AG04450 (cell line): Measurements from ENCODE around the gene MPND. TPM values are rescaled to one million over a fixed set of nuclear protein-coding genes. Genes with fewer than 3 reads are reported as not detected.

Source experiments
- CTCF ChIA-PET: fragments of 300-600, 350-600 bp; formaldehyde crosslinking; extraction: SDS; loops from one replicate; lab custom pipeline; 2022; ENCODE audit warnings: antibody characterized with exemption, inconsistent platforms; lab: Charles Lee
- POLR2A ChIA-PET: fragments of 350-600 bp; formaldehyde crosslinking; extraction: SDS; loops from one replicate; lab custom pipeline; 2021; ENCODE audit warnings: antibody characterized with exemption, inconsistent platforms; lab: Yijun Ruan, JAX
- DNase-seq: peaks from one replicate; pipeline ENCODE4 v3.0.0-alpha.2; 2011; ENCODE audit warnings: low read depth, low spot score
- H3K27ac ChIP-seq: one replicate; pipeline ENCODE4 v1.5.1; 2012; ENCODE audit warnings: low read depth, low read length, control low read depth
- H3K27me3 ChIP-seq: one replicate; pipeline ENCODE4 v1.6.0; 2012; ENCODE audit warnings: low read length; ENCODE audit not compliant: control insufficient read depth, insufficient read depth
- H3K4me3 ChIP-seq: 2 replicates; pipeline ENCODE4 v1.5.1; 2011; ENCODE audit warnings: mild to moderate bottlenecking, low read depth, low read length, control low read depth
- H3K9me3 ChIP-seq: 2 replicates; pipeline ENCODE4 v1.5.1; 2012; ENCODE audit warnings: low read length; ENCODE audit not compliant: control insufficient read depth, insufficient read depth
- CTCF ChIP-seq: IDR thresholded peaks from 2 replicates; pipeline ENCODE4 v1.5.1; 2011; ENCODE audit warnings: low read depth, low read length, control low read depth, inconsistent platforms
- polyA plus RNA-seq: library from polyadenylated mRNA; depleted of rRNA; stranded (reverse); fragments of >200 nt; gene quantifications from 2 replicates; pipeline ENCODE4 v1.2.3, GENCODE V29; 2011

MPND gene
- polyA plus RNA-seq, 1 experiment, result 5.1 TPM

- no peak for DNase-seq
- H3K9me3 ChIP-seq, result no peaks in the 10 kb centered on the region; the same call in 1 of the 2 replicates
- TF ChIP-seq CTCF, result no peak
- ChIA-PET POLR2A (interaction anchor here (0.5 to 1.6 kb wide), 3 partner anchors 17 to 97 kb away, joined by 3 to 15 read pairs (median 12); no protein-coding TSS in a partner anchor), CTCF (interaction anchor here (1.8 to 2.9 kb wide), 3 partner anchors 12 to 21 kb away, joined by 7 to 12 read pairs (median 10); no protein-coding TSS in a partner anchor)
- H3K4me3 ChIP-seq, result no peak overlapping the region
- H3K27ac ChIP-seq, result peak overlapping the region; percentile 90
- H3K27me3 ChIP-seq, result no peaks in the 10 kb centered on the region
Measured at GRCh38 chr19:4373601-4374497, 30.5 kb downstream of the MPND start.

GRCh38 chr19:4374498-4375163 lies 31.3 kb downstream of the MPND start:
- H3K27me3 ChIP-seq, result no peaks in the 10 kb centered on the region
- DNase-seq, result no peak
- H3K4me3 ChIP-seq, result no peak overlapping the region
- CTCF ChIA-PET, result interaction anchor here (1.4 to 2.9 kb wide), 9 partner anchors 11 to 97 kb away, joined by 3 to 15 read pairs (median 7); partner anchors contain the start of genes CHAF1A, HDGFL2, MPND and SH3GL1
- TF ChIP-seq CTCF, result no peak; the same call in 1 of the 2 replicates
- POLR2A ChIA-PET, result interaction anchor here (0.5 to 1.9 kb wide), 6 partner anchors 16 to 97 kb away, joined by 3 to 15 read pairs (median 8); partner anchors contain the start of genes CHAF1A and HDGFL2
- peak overlapping the region; percentile 90 for H3K27ac ChIP-seq
- H3K9me3 ChIP-seq, result no peaks in the 10 kb centered on the region; the same call in 1 of the 2 replicates

GRCh38 chr19:4375164-4376027 lies 32.0 kb downstream of the MPND start:
- Histone ChIP-seq H3K9me3 (no peaks in the 10 kb centered on the region), H3K4me3 (no peak overlapping the region), H3K27ac (peak overlapping the region; percentile 90), H3K27me3 (no peaks in the 10 kb centered on the region)
- POLR2A ChIA-PET, result interaction anchor here (0.7 to 1.9 kb wide), 5 partner anchors 9 to 96 kb away, joined by 3 to 9 read pairs (median 4); partner anchors contain the start of genes CHAF1A and HDGFL2
- CTCF ChIA-PET, result interaction anchor here (0.6 to 2.3 kb wide), 11 partner anchors 10 to 165 kb away, joined by 3 to 15 read pairs (median 4); partner anchors contain the start of genes CHAF1A, HDGFL2, MPND and SH3GL1
- peak; percentile 62 for TF ChIP-seq CTCF
- no peak for DNase-seq

- TF ChIP-seq CTCF, result no peak
- Histone ChIP-seq H3K4me3 (no peak overlapping the region), H3K27ac (peak overlapping the region; percentile 90), H3K27me3 (no peaks in the 10 kb centered on the region), H3K9me3 (no peaks in the 10 kb centered on the region)
- ChIA-PET POLR2A (interaction anchor here (0.7 to 1.9 kb wide), 3 partner anchors 8 to 26 kb away, joined by 4 to 9 read pairs (median 6); partner anchors contain the start of gene CHAF1A), CTCF (interaction anchor here (0.6 to 2.3 kb wide), 10 partner anchors 10 to 165 kb away, joined by 3 to 15 read pairs (median 5); partner anchors contain the start of genes CHAF1A, HDGFL2, MPND and SH3GL1)
- DNase-seq, result no peak
Measured at GRCh38 chr19:4376028-4376670, 32.8 kb downstream of the MPND start.
